GM21529 (cell line): ENCODE data around the gene ITGAX.

Experiments
- ATAC-seq: cut with Tn5 transposase; IDR thresholded peaks from one replicate; pipeline ENCODE4 v1.9.1; 2021; ENCODE audit not compliant: unreplicated experiment

The ITGAX gene

DNA sequence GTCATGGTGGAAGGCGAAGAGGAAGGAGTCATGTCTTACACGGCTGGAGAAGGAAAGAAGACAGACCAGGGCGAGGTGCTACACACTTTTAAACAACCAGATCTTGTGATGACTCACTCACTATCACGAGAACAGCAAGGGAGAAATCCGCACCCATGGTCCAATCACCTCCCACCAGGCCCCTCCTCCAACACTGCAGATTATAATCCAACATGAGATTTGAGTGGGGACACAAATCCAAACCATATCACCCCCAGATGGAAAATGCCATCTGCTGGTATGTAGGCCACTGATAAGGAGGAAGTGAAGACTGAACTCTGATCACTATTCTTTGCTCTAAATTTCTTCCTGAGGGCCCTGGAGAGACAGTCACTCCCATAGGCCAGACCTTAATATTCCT, 7.5 kb upstream of the ITGAX start:
- ATAC-seq = no peak

- no peak for ATAC-seq
Measured at GRCh38 chr16:31348579-31348978, 6.4 kb upstream of the ITGAX start.

DNA sequence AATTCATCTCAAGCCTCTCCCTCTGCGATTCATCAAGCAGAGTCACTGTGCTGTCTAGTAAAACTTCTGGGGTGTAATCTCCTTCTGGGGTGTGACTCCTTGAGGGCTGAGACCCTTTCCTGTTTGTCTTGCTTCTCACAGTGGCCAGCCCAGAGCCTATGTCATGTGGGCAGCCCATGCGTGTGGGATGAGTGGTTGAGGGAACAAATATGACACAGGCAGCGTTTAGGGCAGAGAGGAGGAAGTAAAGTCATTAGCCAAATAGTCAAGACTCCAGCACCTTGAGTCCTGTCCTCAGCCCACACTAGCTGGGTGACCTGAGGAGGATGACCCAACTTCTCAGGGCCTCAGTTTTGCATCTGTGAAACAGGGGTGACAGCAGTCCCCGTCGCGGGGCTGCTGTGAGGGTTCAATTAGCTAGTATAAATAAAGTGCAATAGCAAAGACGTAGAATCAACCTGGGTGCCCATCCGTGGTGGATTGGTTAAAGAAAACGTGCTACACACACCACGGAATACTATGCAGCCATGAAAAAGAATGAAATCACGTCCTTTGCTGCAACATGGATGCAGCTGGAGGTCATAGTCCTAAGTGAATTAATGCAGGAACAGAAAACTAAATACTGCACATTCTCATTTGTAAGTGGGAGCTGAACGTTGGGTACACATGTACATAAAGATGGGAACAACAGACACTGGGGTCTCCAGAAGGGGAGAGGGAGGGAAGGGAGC, 4.5 kb upstream of the ITGAX start:
- ATAC-seq = no peak

DNA sequence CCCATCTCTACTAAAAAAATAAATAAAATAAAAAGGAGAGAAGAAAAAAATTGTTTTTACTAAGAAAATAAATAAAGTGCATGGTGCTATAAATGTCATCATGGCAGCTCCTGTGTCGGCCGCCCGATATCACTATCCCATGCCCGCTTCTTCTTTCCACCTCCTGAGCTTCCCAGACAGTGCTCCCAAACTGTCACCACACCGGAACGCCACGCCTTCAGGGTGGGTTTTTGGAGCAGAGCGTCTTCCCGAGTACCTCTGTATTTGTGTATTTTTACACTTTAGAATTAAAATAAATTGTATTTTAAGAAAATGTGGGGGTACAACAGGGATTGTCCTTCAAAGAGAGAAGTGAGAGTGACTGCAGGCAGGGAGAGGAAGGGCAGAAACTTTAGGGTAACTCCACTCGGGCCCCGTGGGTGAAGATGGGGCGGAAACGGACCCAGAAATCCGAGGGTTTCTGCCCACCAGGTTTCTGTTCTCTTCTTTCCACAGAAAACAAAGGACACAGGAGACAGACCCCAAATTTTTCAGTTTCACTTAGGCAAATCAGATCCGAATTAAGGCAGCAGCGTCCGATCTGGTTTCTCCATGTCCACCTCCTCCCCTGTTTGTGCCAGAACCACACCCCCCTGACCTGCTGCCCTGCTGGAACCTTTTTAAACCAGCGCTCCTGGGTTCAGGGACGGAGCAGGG, 3.6 kb upstream of the ITGAX start:
- ATAC-seq = no peak

GRCh38 chr16:31351942-31352325, 3.0 kb upstream of the ITGAX start:
- no peak for ATAC-seq

DNA sequence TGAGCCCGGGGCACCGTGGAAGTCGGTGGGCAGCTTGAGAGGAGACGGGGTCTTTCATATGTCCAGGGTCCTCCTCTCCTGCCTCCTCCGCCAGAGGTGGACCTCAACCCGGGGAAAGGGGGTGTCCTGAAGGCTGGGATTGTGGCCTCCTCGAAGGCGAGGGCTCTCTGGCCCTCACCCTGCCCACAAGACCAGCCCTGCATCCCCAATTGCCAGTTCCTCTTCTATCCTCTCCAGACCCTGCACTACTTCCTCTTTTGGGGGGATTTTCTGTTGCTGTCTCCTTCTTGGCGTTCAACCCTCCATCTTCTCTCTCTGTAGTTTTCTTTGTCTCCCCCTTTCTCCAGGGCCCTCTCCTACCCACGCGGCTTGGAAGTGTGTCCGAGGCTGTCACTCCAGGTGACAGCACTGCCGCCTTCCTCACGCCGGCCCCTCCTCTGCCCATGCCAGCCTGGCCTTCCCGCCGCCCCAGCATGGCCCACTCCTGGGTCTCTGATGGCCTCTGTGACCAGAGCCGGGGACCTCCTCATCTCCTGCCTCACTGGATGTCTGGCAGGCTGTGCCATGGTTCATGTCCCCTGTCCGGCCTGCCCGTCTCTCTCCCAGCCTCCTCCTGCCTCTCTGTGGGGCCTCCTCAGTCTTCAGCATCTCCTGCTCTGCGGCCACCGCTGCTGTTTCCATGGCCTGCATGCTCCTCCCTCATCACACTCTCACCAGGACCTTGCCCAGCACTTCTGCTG, 2.4 kb upstream of the ITGAX start:
- ATAC-seq = no peak

- no peak for ATAC-seq
Measured at GRCh38 chr16:31355431-31356100, 590 bp downstream of the ITGAX start.

- ATAC-seq = no peak
Measured at GRCh38 chr16:31356566-31357323, 1.8 kb downstream of the ITGAX start.

DNA sequence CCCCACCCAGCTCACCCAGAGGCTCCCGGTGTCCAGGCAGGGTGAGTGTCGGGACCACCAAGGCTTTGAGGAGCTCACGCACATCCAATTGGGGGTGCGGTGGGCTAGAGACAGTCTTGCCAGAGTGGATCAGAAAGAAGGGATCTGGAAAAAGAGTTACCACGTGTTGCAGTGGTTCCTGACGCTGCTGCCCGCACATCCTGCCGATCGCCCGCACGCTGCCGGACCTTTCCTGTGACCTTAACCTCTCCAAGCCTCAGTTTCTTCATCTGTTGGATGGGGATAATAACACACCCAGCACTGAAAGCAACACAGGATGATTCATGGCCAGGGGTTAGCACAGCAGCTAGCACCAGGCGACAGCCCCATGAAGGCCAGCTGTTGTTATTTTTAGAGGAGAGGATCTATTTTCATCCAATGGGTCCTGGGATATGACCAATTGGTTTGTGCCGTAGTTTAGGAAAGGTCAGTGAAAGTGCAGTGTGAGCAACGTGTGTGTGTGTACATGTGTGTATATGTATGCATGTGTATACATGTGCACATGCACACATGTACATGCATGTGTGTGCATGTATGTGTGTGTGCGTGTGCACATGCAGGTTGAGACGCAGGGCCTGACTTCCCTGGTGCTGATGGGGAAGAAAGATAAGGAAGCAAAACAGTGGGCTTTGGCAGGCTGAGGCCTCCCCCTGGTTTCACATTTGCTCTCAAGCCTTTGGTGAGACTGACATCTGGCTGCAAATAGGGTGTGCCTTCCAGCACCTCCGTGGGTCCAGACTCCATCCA, 2.5 kb downstream of the ITGAX start:
- no peak for ATAC-seq

- no peak for ATAC-seq
Measured at GRCh38 chr16:31360251-31360650, 5.3 kb downstream of the ITGAX start.

DNA sequence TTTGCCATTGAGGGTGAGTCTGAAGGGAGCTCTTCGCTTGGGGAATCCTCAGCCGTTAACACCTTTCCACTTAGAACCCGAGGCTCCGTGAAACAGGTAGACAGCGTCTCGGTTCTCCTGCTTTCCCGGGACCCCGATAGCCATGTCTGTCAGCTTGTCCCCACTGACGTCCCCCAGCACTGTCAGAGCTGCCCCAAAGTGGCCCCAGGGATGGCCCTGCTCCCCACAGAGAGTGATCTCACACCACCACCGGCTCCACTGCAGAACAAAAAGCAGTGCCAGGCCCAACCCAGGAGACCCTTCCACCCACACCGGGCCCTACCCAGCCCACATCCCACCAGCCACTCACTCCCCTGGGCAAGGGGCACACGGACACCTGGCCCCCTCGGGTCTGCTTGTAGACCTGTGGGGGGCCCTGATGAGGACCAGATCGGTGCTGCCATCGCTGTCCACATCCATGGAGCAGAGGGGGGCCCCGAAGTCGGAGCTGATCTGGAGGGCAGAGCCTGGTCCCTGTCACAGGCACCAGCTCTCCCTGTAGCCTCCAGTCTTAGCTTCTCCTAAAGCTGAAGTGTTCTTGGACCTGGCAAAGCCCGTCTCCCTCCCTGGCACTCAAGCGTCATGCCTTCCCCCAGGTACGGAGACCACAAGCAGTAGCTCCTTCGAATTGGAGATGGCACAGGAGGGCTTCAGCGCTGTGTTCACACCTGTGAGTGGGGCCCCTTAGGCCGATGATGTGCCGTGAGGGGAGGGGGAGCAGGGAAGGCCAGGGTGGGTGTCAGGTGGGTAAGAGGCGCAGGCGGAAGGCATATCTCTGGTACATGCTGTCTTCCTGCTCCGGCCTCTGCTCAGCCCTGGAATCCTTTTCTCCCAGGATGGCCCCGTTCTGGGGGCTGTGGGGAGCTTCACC, 6.5 kb downstream of the ITGAX start:
- no peak for ATAC-seq

GRCh38 chr16:31362476-31363405, 7.8 kb downstream of the ITGAX start:
- ATAC-seq = no peak

- no peak for ATAC-seq
Measured at GRCh38 chr16:31363721-31364120, 8.7 kb downstream of the ITGAX start.

DNA sequence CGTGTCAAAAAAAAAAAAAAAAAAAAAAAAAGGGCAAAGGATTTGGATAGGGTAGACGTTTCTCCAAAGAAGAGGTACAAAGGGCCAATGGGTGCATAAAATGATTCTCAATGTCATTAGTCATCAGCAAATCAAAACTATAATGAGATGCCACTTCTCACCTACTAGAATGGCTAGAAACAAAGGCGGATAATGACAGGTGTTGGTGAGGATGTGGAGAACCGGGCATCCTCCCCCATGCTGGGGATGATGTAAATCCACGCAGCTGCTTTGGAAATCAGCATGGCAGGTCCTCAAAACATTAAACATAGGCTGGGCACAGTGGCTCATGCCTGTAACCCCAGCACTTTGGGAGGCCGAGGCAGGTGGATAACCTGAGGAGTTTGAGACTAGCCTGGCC, 9.4 kb downstream of the ITGAX start:
- ATAC-seq = no peak

GRCh38 chr16:31365131-31365865, 10.3 kb downstream of the ITGAX start:
- ATAC-seq = peak; percentile 55

DNA sequence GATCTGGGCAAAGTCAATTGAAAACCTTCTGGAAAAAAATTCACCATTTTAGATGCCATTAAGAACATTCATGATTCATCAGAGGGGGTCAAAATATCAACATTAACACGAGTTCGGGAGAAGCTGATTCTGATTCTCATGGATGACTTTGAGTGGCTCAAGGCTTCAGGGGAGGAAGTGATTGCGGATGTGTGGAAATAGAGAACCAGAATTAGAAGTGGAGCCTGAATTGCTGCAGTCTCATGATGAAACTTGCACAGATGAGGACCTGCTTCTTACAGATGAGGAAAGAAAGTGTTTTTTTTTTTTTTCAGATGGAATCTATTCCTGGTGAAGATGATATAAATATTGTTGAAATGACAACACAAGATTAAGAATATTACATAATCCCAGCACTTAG, 12.9 kb downstream of the ITGAX start:
- no peak for ATAC-seq

- no peak for ATAC-seq
Measured at GRCh38 chr16:31371008-31371407, 16.0 kb downstream of the ITGAX start.
